ENCODE data around the gene PITRM1. TPM values are rescaled to one million over a fixed set of nuclear protein-coding genes. Genes with fewer than 3 reads are reported as not detected.
A peak's percentile ranks its signal among the peaks of the same experiment; 100 is the strongest.
"Not testable (repeated sequence)": the region's sequence is repeated elsewhere in the genome, so short reads cannot be mapped to it uniquely, and the experiment has no call there.

PITRM1 gene
- total RNA-seq, 1 donor from 2014 or later = 84.9 TPM

DNA sequence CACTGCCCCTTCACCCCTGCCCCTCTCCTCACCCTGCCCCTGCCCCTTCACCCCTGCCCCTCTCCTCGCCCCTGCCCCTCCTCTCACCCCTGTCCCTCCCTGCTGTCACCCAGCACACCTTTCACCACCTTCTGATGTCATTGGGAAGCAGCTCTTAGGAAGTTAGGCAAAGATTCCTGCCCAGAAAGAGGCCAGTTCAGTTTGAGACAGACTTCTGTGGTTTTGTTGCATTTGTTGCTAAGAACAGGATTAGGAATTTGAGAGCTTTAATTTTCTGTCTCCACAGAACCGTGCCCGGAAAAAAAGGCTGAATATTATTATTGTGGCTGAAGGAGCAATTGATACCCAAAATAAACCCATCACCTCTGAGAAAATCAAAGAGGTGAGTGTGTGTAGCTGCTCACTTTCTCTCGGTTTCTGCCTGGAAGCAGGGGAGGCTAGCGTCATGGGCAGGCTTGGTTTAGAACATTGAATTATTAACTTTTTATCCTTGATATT, 65.6 kb downstream of the PITRM1 start:
- H3K27ac Mint-ChIP-seq (ENCODE audit: unreplicated experiment) = peak overlapping the region; percentile 98
- H3K27me3 Mint-ChIP-seq (ENCODE audit: low read depth) = no peaks in the 10 kb centered on the region
- peaks cover 32% of the 10 kb centered on the region for H3K4me1 Mint-ChIP-seq (ENCODE audit: low read depth)
- TF ChIP-seq CTCF (IDR thresholded peaks at IDR 0.05) = no peak
- H3K36me3 Mint-ChIP-seq (ENCODE audit: low read depth) = peaks cover 43% of the 10 kb centered on the region
- H3K9me3 Mint-ChIP-seq (ENCODE audit: low read depth) = no peaks in the 10 kb centered on the region
- DNase-seq (ENCODE audit: low spot score) = peak; percentile 10
- peak overlapping the region; percentile 37 for H3K4me3 Mint-ChIP-seq (ENCODE audit: unreplicated experiment)

GRCh38 chr10:3106328-3106727, 66.3 kb downstream of the PITRM1 start:
- not testable (repeated sequence) for H3K27ac Mint-ChIP-seq (ENCODE audit: unreplicated experiment); H3K9me3 Mint-ChIP-seq (ENCODE audit: low read depth); H3K27me3 Mint-ChIP-seq (ENCODE audit: low read depth); H3K4me3 Mint-ChIP-seq (ENCODE audit: unreplicated experiment)
- peak; percentile 56 for DNase-seq (ENCODE audit: low spot score)
- H3K36me3 Mint-ChIP-seq (ENCODE audit: low read depth) = peaks cover 42% of the 10 kb centered on the region
- peaks cover 30% of the 10 kb centered on the region for H3K4me1 Mint-ChIP-seq (ENCODE audit: low read depth)

- TF ChIP-seq CTCF (IDR thresholded peaks at IDR 0.05) = no peak
- H3K9me3 Mint-ChIP-seq (ENCODE audit: low read depth) = no peaks in the 10 kb centered on the region
- H3K4me1 Mint-ChIP-seq (ENCODE audit: low read depth) = peaks cover 29% of the 10 kb centered on the region
- no peaks in the 10 kb centered on the region for H3K27me3 Mint-ChIP-seq (ENCODE audit: low read depth)
- H3K27ac Mint-ChIP-seq (ENCODE audit: unreplicated experiment) = peak overlapping the region; percentile 81
- H3K36me3 Mint-ChIP-seq (ENCODE audit: low read depth) = peaks cover 41% of the 10 kb centered on the region
- H3K4me3 Mint-ChIP-seq (ENCODE audit: unreplicated experiment) = no peak overlapping the region
- DNase-seq (ENCODE audit: low spot score) = peak; percentile 42
Measured at GRCh38 chr10:3105905-3106304, 66.7 kb downstream of the PITRM1 start.

DNA sequence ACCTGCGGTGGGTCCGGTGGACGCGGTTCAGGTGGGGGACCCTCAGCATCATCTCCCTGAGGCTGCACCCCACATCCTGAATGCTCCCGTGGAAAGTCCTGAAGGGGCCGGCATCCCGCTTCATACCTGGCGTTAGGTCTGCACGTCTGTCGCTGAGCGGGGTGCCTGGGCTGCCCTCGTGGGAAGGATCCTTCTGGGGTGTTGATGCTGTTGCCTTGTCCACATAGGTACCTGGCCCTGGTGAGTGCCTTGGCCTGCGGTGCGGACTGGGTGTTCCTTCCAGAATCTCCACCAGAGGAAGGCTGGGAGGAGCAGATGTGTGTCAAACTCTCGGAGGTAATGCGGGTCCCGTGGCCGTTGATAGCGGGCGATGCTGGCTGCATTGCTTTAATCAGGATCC, 67.4 kb downstream of the PITRM1 start:
- DNase-seq (ENCODE audit: low spot score) = peak; percentile 65
- Mint-ChIP-seq H3K4me1 (ENCODE audit: low read depth) (peaks cover 24% of the 10 kb centered on the region), H3K36me3 (ENCODE audit: low read depth) (peaks cover 39% of the 10 kb centered on the region), H3K27me3 (ENCODE audit: low read depth) (no peaks in the 10 kb centered on the region), H3K27ac (ENCODE audit: unreplicated experiment) (no peak overlapping the region), H3K9me3 (ENCODE audit: low read depth) (no peaks in the 10 kb centered on the region), H3K4me3 (ENCODE audit: unreplicated experiment) (no peak overlapping the region)
- TF ChIP-seq CTCF (IDR thresholded peaks at IDR 0.05) = no peak

DNA sequence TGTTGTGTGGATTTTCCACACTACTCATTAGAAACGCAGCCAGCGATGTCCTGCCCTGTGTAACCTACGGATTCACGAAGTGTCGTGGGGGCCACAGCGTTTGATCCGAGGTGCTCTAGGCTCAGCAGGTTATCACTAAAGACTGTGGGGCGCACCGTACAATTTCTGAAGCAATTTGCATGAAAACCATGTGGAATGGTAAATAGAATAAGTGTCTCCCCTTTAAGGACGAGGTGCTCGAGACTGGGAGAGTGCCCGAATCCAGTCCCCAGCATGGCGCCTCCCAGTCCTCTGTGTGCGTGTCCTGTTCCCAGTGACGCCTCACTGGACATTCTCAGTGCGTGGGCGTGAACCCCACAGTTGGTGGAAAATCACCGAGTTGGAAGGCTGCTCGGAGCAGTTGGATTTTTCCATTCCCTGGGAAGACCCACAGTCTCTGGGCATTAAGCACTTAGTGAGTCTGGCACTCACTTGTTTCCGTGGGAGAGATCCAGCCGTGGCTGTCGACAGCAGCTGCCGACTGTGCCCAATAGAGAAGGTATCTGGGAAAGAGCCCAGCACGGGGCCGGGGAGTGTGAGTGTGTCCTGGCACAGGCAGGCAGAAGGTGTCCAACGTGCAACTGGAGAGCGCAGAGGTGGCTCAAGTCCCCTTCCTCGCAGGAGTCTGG, 68.2 kb downstream of the PITRM1 start:
- Mint-ChIP-seq H3K36me3 (ENCODE audit: low read depth) (peaks cover 43% of the 10 kb centered on the region), H3K4me3 (ENCODE audit: unreplicated experiment) (no peak overlapping the region), H3K9me3 (ENCODE audit: low read depth) (no peaks in the 10 kb centered on the region), H3K27me3 (ENCODE audit: low read depth) (no peaks in the 10 kb centered on the region), H3K4me1 (ENCODE audit: low read depth) (peaks cover 29% of the 10 kb centered on the region), H3K27ac (ENCODE audit: unreplicated experiment) (peak overlapping the region; percentile 32)
- TF ChIP-seq CTCF (IDR thresholded peaks at IDR 0.05) = no peak
- peak; percentile 68 for DNase-seq (ENCODE audit: low spot score)

GRCh38 chr10:3103646-3104045, 68.9 kb downstream of the PITRM1 start:
- peaks cover 43% of the 10 kb centered on the region for H3K36me3 Mint-ChIP-seq (ENCODE audit: low read depth)
- no peak overlapping the region for H3K4me3 Mint-ChIP-seq (ENCODE audit: unreplicated experiment)

More at GRCh38 chr10:3103646-3104045, 68.9 kb downstream of the PITRM1 start:
- no peak for TF ChIP-seq CTCF (IDR thresholded peaks at IDR 0.05)
- Mint-ChIP-seq H3K27ac (ENCODE audit: unreplicated experiment) (peak overlapping the region; percentile 36), H3K27me3 (ENCODE audit: low read depth) (no peaks in the 10 kb centered on the region), H3K9me3 (ENCODE audit: low read depth) (no peaks in the 10 kb centered on the region), H3K4me1 (ENCODE audit: low read depth) (peaks cover 37% of the 10 kb centered on the region)
- DNase-seq (ENCODE audit: low spot score) = peak; percentile 66

Measured in chondrocyte (in vitro differentiated cells).